ENCODE results near the gene MAEA. TPM values are rescaled to one million over a fixed set of nuclear protein-coding genes. Genes with fewer than 3 reads are reported as not detected.

Gene MAEA
- total and polyA plus RNA-seq, 10 of the 15 experiments (the other 5 are each of a cell fraction or from before 2014, with no cell fraction given): 3.6 to 67.1 (median 54.6) TPM

- H2AFZ ChIP-seq (ENCODE audit: control insufficient read depth, low read depth, low read length): no peak overlapping the region
- H3K27me3 ChIP-seq (replicated peaks in 1 of 2; ENCODE audit: control insufficient read depth in 2 of 2, insufficient read depth in 2 of 2, low read length in 1 of 2): no peaks in the 10 kb centered on the region
- no peak overlapping the region for H3K27ac ChIP-seq (ENCODE audit: control insufficient read depth, insufficient read depth)
- SMC1A ChIA-PET (ENCODE audit: uncharacterized antibody, unreplicated experiment): no interaction called here
- RAD21 ChIA-PET (ENCODE audit: unreplicated experiment): no interaction called here
- H3K79me2 ChIP-seq (ENCODE audit: control insufficient read depth, insufficient read depth, low read length): no peaks in the 10 kb centered on the region
- peaks cover 12 to 36% of the 10 kb centered on the region in 2 experiments; a peak in 3 of 4 replicates for H3K36me3 ChIP-seq (ENCODE audit: control insufficient read depth in 2 of 2, insufficient read depth in 2 of 2, low read length in 1 of 2)
- CTCF ChIA-PET: interaction anchor here (1.5 kb wide), 1 partner anchor 9 kb away, joined by 3 read pairs; no protein-coding TSS in a partner anchor
- no peak overlapping the region for H3K4me3 ChIP-seq
- intact Hi-C loops (cut with micrococcal nuclease; ENCODE audit: unreplicated experiment) (no loop called here), in situ Hi-C loops (cut with MboI) (no loop called here)
- POLR2A ChIA-PET: no interaction called here
- H4K20me1 ChIP-seq (ENCODE audit: control insufficient read depth, insufficient read depth): no peaks in the 10 kb centered on the region
- no peak overlapping the region for H3K9ac ChIP-seq (ENCODE audit: control insufficient read depth, insufficient read depth, low read length)
- no peak for FAIRE-seq
- no peak for ATAC-seq
- no TSS peak for BruUV-seq (replicated peaks)
- WGBS (ENCODE audit: insufficient coverage, insufficient replicate concordance, low lambda C conversion rate, missing lambda C conversion rate): over 99% methylated on average over 13 of the region's 13 CpGs
- H3K4me1 ChIP-seq (ENCODE audit: control insufficient read depth, insufficient read depth, low read length): no peaks in the 10 kb centered on the region
- no peak for DNase-seq (ENCODE audit: low read depth, low spot score)
- H3K9me3 ChIP-seq (replicated peaks; ENCODE audit: control insufficient read depth, insufficient read depth, low read length): no peaks in the 10 kb centered on the region; the same call in 2 of the 3 replicates
- no peak overlapping the region for H3K4me2 ChIP-seq (ENCODE audit: control insufficient read depth, insufficient read depth)
- TF ChIP-seq CREB1 (IDR thresholded peaks at IDR 0.05; ENCODE audit: low read depth) (no peak), PBX3 (IDR thresholded peaks at IDR 0.05; ENCODE audit: insufficient replicate concordance, low read depth, low read length) (no peak), RBBP5 (conservative IDR thresholded peaks at IDR 0.05) (no peak), USF2 (IDR thresholded peaks at IDR 0.05; ENCODE audit: borderline replicate concordance, low read depth, low read length) (no peak), NRF1 (conservative IDR thresholded peaks at IDR 0.05; ENCODE audit: low read depth, low read length) (no peak), ZNF687 (IDR thresholded peaks at IDR 0.05) (no peak), ZNF207 (IDR thresholded peaks at IDR 0.05; ENCODE audit: borderline replicate concordance) (no peak), WRNIP1 (IDR thresholded peaks at IDR 0.05; ENCODE audit: borderline replicate concordance, low read depth, low read length) (no peak), ZBTB11 (CRISPR knock-in tag; IDR thresholded peaks at IDR 0.05) (no peak), PML (IDR thresholded peaks at IDR 0.05; ENCODE audit: low read length) (no peak), NBN (IDR thresholded peaks at IDR 0.05) (no peak), ETV6 (conservative IDR thresholded peaks at IDR 0.05 in 1 of 2, IDR thresholded peaks at IDR 0.05 in 1 of 2; ENCODE audit: borderline replicate concordance in 1 of 2, low read depth in 1 of 2) (no peak), FOS (IDR thresholded peaks at IDR 0.05; ENCODE audit: borderline replicate concordance, extremely low read depth, insufficient read length) (no peak), HDAC2 (IDR thresholded peaks at IDR 0.05) (no peak)
Observed at GRCh38 chr4:1318046-1318375, 28.3 kb downstream of the MAEA start.

Measured in GM12878 (cell line).